T-helper 22 cell (primary cell): ENCODE results near the gene EBPL.

Experiments
- DNase-seq: peaks from one replicate; pipeline ENCODE4 v3.0.0-alpha.2; 2020; ENCODE audit warnings: low read depth

EBPL gene

GRCh38 chr13:49676581-49677298 lies 14.5 kb downstream of the EBPL start:
- no peak for DNase-seq

GRCh38 chr13:49670828-49671227 lies 20.5 kb downstream of the EBPL start:
- DNase-seq: no peak

GRCh38 chr13:49669735-49670309 lies 21.5 kb downstream of the EBPL start:
- DNase-seq: no peak

GRCh38 chr13:49667773-49668172 lies 23.5 kb downstream of the EBPL start:
- DNase-seq: no peak

- no peak for DNase-seq
Observed at GRCh38 chr13:49664606-49665005, 26.7 kb downstream of the EBPL start.

GRCh38 chr13:49657241-49657641 lies 34.0 kb downstream of the EBPL start:
- DNase-seq: no peak

- no peak for DNase-seq
Observed at GRCh38 chr13:49655906-49656305, 35.4 kb downstream of the EBPL start.

GRCh38 chr13:49654011-49654410 lies 37.3 kb downstream of the EBPL start:
- no peak for DNase-seq

GRCh38 chr13:49653478-49653877 lies 37.8 kb downstream of the EBPL start:
- no peak for DNase-seq

GRCh38 chr13:49652355-49653305 lies 38.7 kb downstream of the EBPL start:
- no peak for DNase-seq

- DNase-seq: no peak
Observed at GRCh38 chr13:49651570-49652354, 39.5 kb downstream of the EBPL start.

GRCh38 chr13:49649963-49650312 lies 41.3 kb downstream of the EBPL start:
- no peak for DNase-seq

- DNase-seq: no peak
Observed at GRCh38 chr13:49649244-49649962, 41.9 kb downstream of the EBPL start.

- no peak for DNase-seq
Observed at GRCh38 chr13:49646688-49647087, 44.6 kb downstream of the EBPL start.

- no peak for DNase-seq
Observed at GRCh38 chr13:49645451-49645850, 45.8 kb downstream of the EBPL start.

GRCh38 chr13:49643035-49643646 lies 48.1 kb downstream of the EBPL start:
- DNase-seq: no peak

GRCh38 chr13:49641801-49642291 lies 49.4 kb downstream of the EBPL start:
- no peak for DNase-seq

GRCh38 chr13:49638744-49639072 lies 52.6 kb downstream of the EBPL start:
- no peak for DNase-seq

- no peak for DNase-seq
Observed at GRCh38 chr13:49638030-49638743, 53.1 kb downstream of the EBPL start.

- no peak for DNase-seq
Observed at GRCh38 chr13:49636705-49637104, 54.6 kb downstream of the EBPL start.
